Hepatocyte (in vitro differentiated cells): Measurements from ENCODE around the gene UGT1A7.

Experiments used
- EZH2 ChIP-seq: fragments of 200-600 bp; sonication (generic); IDR thresholded peaks from 2 replicates; pipeline ENCODE4 v1.6.1; 2016; ENCODE audit warnings: antibody characterized with exemption, mild to moderate bottlenecking, borderline replicate concordance
- EZH2phosphoT487 ChIP-seq: fragments of 200-600 bp; sonication (generic); IDR thresholded peaks from one replicate; pipeline ENCODE4 v1.6.1; 2018; ENCODE audit warnings: antibody characterized with exemption, mild to moderate bottlenecking, low read depth, moderate library complexity; ENCODE audit not compliant: unreplicated experiment, severe bottlenecking
- TF ChIP-seq, protein P1 (sequence below): fragments of 200-600 bp; sonication (generic); IDR thresholded peaks from 2 replicates; pipeline ENCODE4 v1.5.1; 2016; ENCODE audit warnings: antibody characterized with exemption, mild to moderate bottlenecking; ENCODE audit not compliant: poor library complexity

DNA sequence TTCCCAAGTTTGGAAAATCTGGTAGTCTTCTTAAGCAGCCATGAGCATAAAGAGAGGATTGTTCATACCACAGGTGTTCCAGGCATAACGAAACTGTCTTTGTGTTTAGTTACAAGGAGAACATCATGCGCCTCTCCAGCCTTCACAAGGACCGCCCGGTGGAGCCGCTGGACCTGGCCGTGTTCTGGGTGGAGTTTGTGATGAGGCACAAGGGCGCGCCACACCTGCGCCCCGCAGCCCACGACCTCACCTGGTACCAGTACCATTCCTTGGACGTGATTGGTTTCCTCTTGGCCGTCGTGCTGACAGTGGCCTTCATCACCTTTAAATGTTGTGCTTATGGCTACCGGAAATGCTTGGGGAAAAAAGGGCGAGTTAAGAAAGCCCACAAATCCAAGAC, 90.5 kb downstream of the UGT1A7 start:
- TF ChIP-seq, protein P1, sequence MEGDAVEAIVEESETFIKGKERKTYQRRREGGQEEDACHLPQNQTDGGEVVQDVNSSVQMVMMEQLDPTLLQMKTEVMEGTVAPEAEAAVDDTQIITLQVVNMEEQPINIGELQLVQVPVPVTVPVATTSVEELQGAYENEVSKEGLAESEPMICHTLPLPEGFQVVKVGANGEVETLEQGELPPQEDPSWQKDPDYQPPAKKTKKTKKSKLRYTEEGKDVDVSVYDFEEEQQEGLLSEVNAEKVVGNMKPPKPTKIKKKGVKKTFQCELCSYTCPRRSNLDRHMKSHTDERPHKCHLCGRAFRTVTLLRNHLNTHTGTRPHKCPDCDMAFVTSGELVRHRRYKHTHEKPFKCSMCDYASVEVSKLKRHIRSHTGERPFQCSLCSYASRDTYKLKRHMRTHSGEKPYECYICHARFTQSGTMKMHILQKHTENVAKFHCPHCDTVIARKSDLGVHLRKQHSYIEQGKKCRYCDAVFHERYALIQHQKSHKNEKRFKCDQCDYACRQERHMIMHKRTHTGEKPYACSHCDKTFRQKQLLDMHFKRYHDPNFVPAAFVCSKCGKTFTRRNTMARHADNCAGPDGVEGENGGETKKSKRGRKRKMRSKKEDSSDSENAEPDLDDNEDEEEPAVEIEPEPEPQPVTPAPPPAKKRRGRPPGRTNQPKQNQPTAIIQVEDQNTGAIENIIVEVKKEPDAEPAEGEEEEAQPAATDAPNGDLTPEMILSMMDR: no peak
- no peak for TF ChIP-seq EZH2phosphoT487
- TF ChIP-seq EZH2: no peak
